A549 (cell line): ENCODE results near the gene LYPD8. TPM values are rescaled to one million over a fixed set of nuclear protein-coding genes. Genes with fewer than 3 reads are reported as not detected.
"Not testable (repeated sequence)": the region's sequence is repeated elsewhere in the genome, so short reads cannot be mapped to it uniquely, and the experiment has no call there.

Experiments used
- ATAC-seq, 2 experiments: fragments of 200-7000 bp in 1 of 2; fragments of >200 bp in 1 of 2; cut with Nextera tagmentation in 1 of 2; cut with Tn5 transposase in 1 of 2; 3 replicates each; pipeline versions ENCODE4 v1.8.0 to v1.9.1; 2018 to 2020; ENCODE audit warnings: mild to moderate bottlenecking in 1 of 2, moderate library complexity in 1 of 2
- CTCF ChIA-PET: fragments of 300-600 bp; sonication (Branson Sonifier 250); formaldehyde crosslinking; extraction: SDS; loops from one replicate; lab custom pipeline; 2021; ENCODE audit warnings: antibody characterized with exemption, inconsistent platforms; lab: Yijun Ruan, JAX
- POLR2A ChIA-PET: fragments of 350-600 bp; formaldehyde crosslinking; extraction: SDS; loops from one replicate; lab custom pipeline; 2021; ENCODE audit warnings: antibody characterized with exemption, inconsistent platforms; lab: Yijun Ruan, JAX
- DNase-seq, 2 experiments: peaks; one replicate each; pipeline versions ENCODE4 v3.0.0 to v3.0.0-alpha.2; 2011 to 2016; ENCODE audit warnings: low read depth in 1 of 2, low spot score in 1 of 2
- FAIRE-seq: peaks from 2 replicates; lab custom pipeline; 2011; peaks lifted over from hg19 to GRCh38; lab: Jason Lieb, UNC
- H3K27ac ChIP-seq, 2 experiments: fragments of >200 bp; sonication (Bioruptor Twin); formaldehyde crosslinking; 3 replicates each; pipeline ENCODE4 v1.5.1; 2016 to 2017
- H3K4me1 ChIP-seq: fragments of >200 bp; sonication (Bioruptor Twin); formaldehyde crosslinking; 3 replicates; pipeline ENCODE4 v1.6.1; 2016
- H3K4me2 ChIP-seq: fragments of >200 bp; sonication (Bioruptor Twin); formaldehyde crosslinking; 3 replicates; pipeline ENCODE4 v1.6.1; 2016
- H3K4me3 ChIP-seq: fragments of >200 bp; sonication (Bioruptor Twin); formaldehyde crosslinking; 3 replicates; pipeline ENCODE4 v1.5.1; 2016
- H3K9me3 ChIP-seq: fragments of >200 bp; sonication (Bioruptor Twin); formaldehyde crosslinking; 3 replicates; pipeline ENCODE4 v1.6.1; 2016
- ATOH8 ChIP-seq: fragments of 250-450 bp; sonication (Bioruptor Pico); IDR thresholded peaks from 2 replicates; pipeline ENCODE4 v1.5.0; 2020; ENCODE audit warnings: low read depth, mild to moderate bottlenecking, moderate library complexity
- BCL3 ChIP-seq: fragments of >200 bp; sonication (Bioruptor Twin); formaldehyde crosslinking; IDR thresholded peaks from 3 replicates; pipeline ENCODE4 v1.6.1; 2016
- BHLHE40 ChIP-seq: IDR thresholded peaks from 2 replicates; pipeline ENCODE4 v1.6.1; 2012; ENCODE audit warnings: low read depth, low read length, inconsistent platforms
- CBX2 ChIP-seq: fragments of 200-600 bp; sonication (generic); IDR thresholded peaks from 2 replicates; pipeline ENCODE4 v1.6.1; 2016; ENCODE audit warnings: low read depth, mild to moderate bottlenecking, borderline replicate concordance
- CEBPB ChIP-seq, 2 experiments: fragments of >200 bp in 1 of 2; sonication (Bioruptor Twin) in 1 of 2; formaldehyde crosslinking in 1 of 2; IDR thresholded peaks; 2 replicates each; pipeline ENCODE4 v1.6.1; 2012 to 2016
- CHD2 ChIP-seq: fragments of 150-350 bp; IDR thresholded peaks from 2 replicates; pipeline ENCODE4 v1.6.1; 2014; ENCODE audit warnings: low read length; ENCODE audit not compliant: partially characterized antibody
- CHD4 ChIP-seq: fragments of 200-600 bp; sonication (generic); IDR thresholded peaks from 2 replicates; pipeline ENCODE4 v1.6.1; 2016; ENCODE audit warnings: antibody characterized with exemption, mild to moderate bottlenecking, borderline replicate concordance
- EHMT2 ChIP-seq: fragments of 200-600 bp; sonication (generic); IDR thresholded peaks from 2 replicates; pipeline ENCODE4 v1.6.1; 2016; ENCODE audit warnings: antibody characterized with exemption, low read depth, mild to moderate bottlenecking, moderate library complexity
- ELK1 ChIP-seq: fragments of 150-350 bp; IDR thresholded peaks from 2 replicates; pipeline ENCODE4 v1.6.1; 2014; ENCODE audit warnings: low read depth, mild to moderate bottlenecking, low read length
- EP300 ChIP-seq, 2 experiments: fragments of >200 bp; sonication (Bioruptor Twin); formaldehyde crosslinking; IDR thresholded peaks; 2 replicates in 1 of 2; 3 replicates in 1 of 2; pipeline ENCODE4 v1.6.1; 2016 to 2017
- FOSL2 ChIP-seq, 2 experiments: fragments of 450-650 bp in 1 of 2; fragments of >200 bp in 1 of 2; sonication (Bioruptor Twin) in 1 of 2; formaldehyde crosslinking; IDR thresholded peaks; 2 replicates each; pipeline versions ENCODE4 v1.5.0 to v1.6.1; 2016 to 2020; ENCODE audit warnings: mild to moderate bottlenecking in 1 of 2, moderate library complexity in 1 of 2
- FOXS1 ChIP-seq: fragments of 250-450 bp; sonication (Bioruptor Pico); IDR thresholded peaks from 2 replicates; pipeline ENCODE4 v1.5.0; 2020; ENCODE audit warnings: mild to moderate bottlenecking, moderate library complexity
- HOXB13 ChIP-seq: fragments of 250-450 bp; sonication (Bioruptor Pico); IDR thresholded peaks from 2 replicates; pipeline ENCODE4 v1.5.0; 2020; ENCODE audit warnings: low read depth, mild to moderate bottlenecking, moderate library complexity
- HOXB5 ChIP-seq: fragments of 250-450 bp; sonication (Bioruptor Pico); IDR thresholded peaks from 2 replicates; pipeline ENCODE4 v1.5.0; 2020; ENCODE audit warnings: mild to moderate bottlenecking, moderate library complexity
- KDM1A ChIP-seq: fragments of 200-600 bp; sonication (generic); IDR thresholded peaks from 2 replicates; pipeline ENCODE4 v1.6.1; 2016; ENCODE audit warnings: low read depth, mild to moderate bottlenecking
- NFE2L2 ChIP-seq: fragments of 150-350 bp; conservative IDR thresholded peaks from 2 replicates; pipeline ENCODE4 v1.6.1; 2014; ENCODE audit warnings: low read length
- NPAS2 ChIP-seq: fragments of 250-450 bp; sonication (Bioruptor Pico); IDR thresholded peaks from 2 replicates; pipeline ENCODE4 v1.8.0; 2022; ENCODE audit warnings: mild to moderate bottlenecking, moderate library complexity, borderline replicate concordance
- POLR2AphosphoS2 ChIP-seq: conservative IDR thresholded peaks from 2 replicates; pipeline ENCODE4 v1.6.1; 2012; ENCODE audit warnings: low read length, improper control_type of control experiment, inconsistent platforms
- RCOR1 ChIP-seq: fragments of 150-350 bp; IDR thresholded peaks from 2 replicates; pipeline ENCODE4 v1.6.1; 2014; ENCODE audit warnings: antibody characterized with exemption, low read length, low read depth
- RNF2 ChIP-seq: fragments of 200-600 bp; sonication (generic); IDR thresholded peaks from 2 replicates; pipeline ENCODE4 v1.6.1; 2016; ENCODE audit warnings: low read depth, mild to moderate bottlenecking, antibody characterized with exemption, moderate library complexity, borderline replicate concordance
- TP53 ChIP-seq: fragments of 250-450 bp; sonication (Bioruptor Pico); IDR thresholded peaks from 2 replicates; pipeline ENCODE4 v1.5.0; 2021; ENCODE audit warnings: mild to moderate bottlenecking, moderate library complexity
- WGBS: methylation state at CpG from one replicate; pipeline ENCODE4 v1.1.6; 2017; ENCODE audit errors: missing lambda C conversion rate; 5-methylcytosine and 5-hydroxymethylcytosine counted together
- polyA plus RNA-seq, 4 experiments: library from polyadenylated mRNA; depleted of rRNA in 3 of 4; stranded (reverse); fragments of >200 nt; fragmentation: RNase III in 1 of 4; extraction: RNeasy Plus Mini Kit Qiagen cat#74134 plus additional on column Dnase treatment in 1 of 4; gene quantifications; 2 replicates in 3 of 4; 3 replicates in 1 of 4; pipeline ENCODE4 v1.2.3, GENCODE V29; 2011 to 2017

The LYPD8 gene
- polyA plus RNA-seq, 2 of the 4 experiments (the other 2 are of a cell fraction), result 0.12 to 0.53 TPM

- WGBS, result 39% methylated on average over 4 of the region's 4 CpGs
- FAIRE-seq, result no peak
- DNase-seq, result no peak
- Histone ChIP-seq H3K4me3 (no peak overlapping the region), H3K4me2 (no peak overlapping the region), H3K9me3 (no peaks in the 10 kb centered on the region), H3K27ac (no peak overlapping the region), H3K4me1 (peaks cover 3% of the 10 kb centered on the region; the same call in 1 of the 3 replicates)
- ChIA-PET POLR2A (no interaction called here), CTCF (interaction anchor here (0.7 kb wide), 1 partner anchor 16 kb away, joined by 3 read pairs; no protein-coding TSS in a partner anchor)
- no peak for ATAC-seq
- no peak for TF ChIP-seq CHD2
- no peak for TF ChIP-seq ATOH8 (CRISPR knock-in tag)
- TF ChIP-seq ELK1, result no peak
- no peak for TF ChIP-seq KDM1A
- TF ChIP-seq NPAS2, result no peak
- TF ChIP-seq HOXB5 (CRISPR knock-in tag), result no peak
- no peak for TF ChIP-seq HOXB13 (CRISPR knock-in tag)
- TF ChIP-seq RCOR1, result no peak
- TF ChIP-seq BHLHE40, result no peak
- TF ChIP-seq EHMT2, result no peak
- no peak for TF ChIP-seq RNF2
- no peak for TF ChIP-seq TP53
- no peak for TF ChIP-seq FOSL2 (IDR thresholded peaks at IDR 0.05)
- TF ChIP-seq FOSL2 (CRISPR knock-in tag; IDR thresholded peaks at IDR 0.05), result no peak
- TF ChIP-seq NFE2L2, result no peak
- TF ChIP-seq CEBPB (IDR thresholded peaks at IDR 0.05), result no peak
- no peak for TF ChIP-seq EP300 (IDR thresholded peaks at IDR 0.05)
- TF ChIP-seq POLR2AphosphoS2, result no peak
These were observed 35.5 kb upstream of the LYPD8 start for GRCh38 chr1:248791010-248791409.

- 41% methylated on average over 5 of the region's 5 CpGs for WGBS
- FAIRE-seq, result no peak
- POLR2A ChIA-PET, result no interaction called here
These were observed 34.9 kb upstream of the LYPD8 start for GRCh38 chr1:248790456-248790855.

GRCh38 chr1:248789337-248789736 is 33.8 kb upstream of the LYPD8 start:
- POLR2A ChIA-PET, FAIRE-seq, H3K4me1 ChIP-seq, H3K27ac ChIP-seq, H3K9me3 ChIP-seq, H3K4me3 ChIP-seq, DNase-seq, ATAC-seq, H3K4me2 ChIP-seq: not testable (repeated sequence)
- CTCF ChIA-PET, result interaction anchor here (1.0 to 1.1 kb wide), 2 partner anchors 18 to 50 kb away, joined by 3 to 4 read pairs; no protein-coding TSS in a partner anchor
- WGBS, result 2% methylated on average over 2 of the region's 2 CpGs

More at GRCh38 chr1:248790456-248790855, 34.9 kb upstream of the LYPD8 start:
- no peak for DNase-seq
- Histone ChIP-seq H3K9me3 (no peaks in the 10 kb centered on the region), H3K27ac (no peak overlapping the region)
- TF ChIP-seq EHMT2 (no peak), CHD4 (no peak), RNF2 (no peak), CBX2 (no peak), FOXS1 (CRISPR knock-in tag) (no peak), BCL3 (no peak)
- TF ChIP-seq, all 56 proteins: peak for 0
- CTCF ChIA-PET, result interaction anchor here (0.7 kb wide), 1 partner anchor 112 kb away, joined by 4 read pairs; no protein-coding TSS in a partner anchor
- H3K4me2 ChIP-seq, result no peak overlapping the region
- H3K4me3 ChIP-seq, result no peak overlapping the region
- H3K4me1 ChIP-seq, result peaks cover 4% of the 10 kb centered on the region; the same call in 1 of the 3 replicates
- ATAC-seq, result no peak
